GM23338 (cell line): Measurements from ENCODE around the gene SEC16B. TPM values are rescaled to one million over a fixed set of nuclear protein-coding genes. Genes with fewer than 3 reads are reported as not detected.

Experiments used
- ATAC-seq: fragments of 200-7000 bp; cut with Tn5 transposase; 3 replicates; pipeline ENCODE4 v1.9.1; 2020
- DNase-seq: peaks from one replicate; pipeline ENCODE4 v3.0.0-alpha.2; 2015; ENCODE audit warnings: low spot score
- H2AFZ ChIP-seq: fragments of 200-600 bp; sonication (generic); 2 replicates; pipeline ENCODE4 v1.8.0; 2016; ENCODE audit warnings: antibody characterized with exemption, mild to moderate bottlenecking, moderate library complexity
- H3F3A ChIP-seq: fragments of 200-600 bp; sonication (generic); replicated peaks from 2 replicates; pipeline ENCODE4 v1.8.0; 2017; ENCODE audit warnings: antibody characterized with exemption, mixed run types, low read depth
- H3K27ac ChIP-seq: fragments of 200-600 bp; sonication (generic); 2 replicates; pipeline ENCODE4 v1.6.1; 2016; ENCODE audit warnings: low read depth
- H3K27me3 ChIP-seq: fragments of 200-600 bp; sonication (generic); 2 replicates; pipeline ENCODE4 v1.8.0; 2016; ENCODE audit warnings: mild to moderate bottlenecking, mixed run types, moderate library complexity; ENCODE audit not compliant: insufficient read depth
- H3K36me3 ChIP-seq: fragments of 200-600 bp; sonication (generic); 2 replicates; pipeline ENCODE4 v1.8.0; 2016; ENCODE audit warnings: mild to moderate bottlenecking; ENCODE audit not compliant: insufficient read depth
- H3K4me1 ChIP-seq: fragments of 200-600 bp; sonication (generic); 2 replicates; pipeline ENCODE4 v1.8.0; 2016; ENCODE audit warnings: mild to moderate bottlenecking, moderate library complexity; ENCODE audit not compliant: insufficient read depth
- H3K4me2 ChIP-seq: fragments of 200-600 bp; sonication (generic); 2 replicates; pipeline ENCODE4 v1.7.1; 2017; ENCODE audit warnings: mixed run types
- H3K4me3 ChIP-seq: fragments of 200-600 bp; sonication (generic); 2 replicates; pipeline ENCODE4 v1.6.1; 2016; ENCODE audit warnings: mixed run types
- H3K79me2 ChIP-seq: fragments of 200-600 bp; sonication (generic); replicated peaks from 2 replicates; pipeline ENCODE4 v1.8.0; 2017; ENCODE audit warnings: mild to moderate bottlenecking; ENCODE audit not compliant: insufficient read depth
- H3K9me2 ChIP-seq: fragments of 200-600 bp; sonication (generic); 2 replicates; pipeline ENCODE4 v1.8.0; 2017; ENCODE audit not compliant: insufficient read depth
- H4K20me1 ChIP-seq: fragments of 200-600 bp; sonication (generic); replicated peaks from 2 replicates; pipeline ENCODE4 v1.8.0; 2017; ENCODE audit warnings: mild to moderate bottlenecking; ENCODE audit not compliant: insufficient read depth
- H3K27ac Mint-ChIP-seq: 2 replicates; pipeline ENCODE4 v1.8.0; 2020; ENCODE audit warnings: inconsistent platforms, mild to moderate bottlenecking, moderate library complexity, mixed read lengths
- H3K27me3 Mint-ChIP-seq: 3 replicates; pipeline ENCODE4 v1.8.0; 2022; ENCODE audit warnings: low read depth, mild to moderate bottlenecking, moderate library complexity, mixed read lengths, inconsistent platforms; ENCODE audit not compliant: insufficient read depth, poor library complexity
- H3K36me3 Mint-ChIP-seq: 3 replicates; pipeline ENCODE4 v1.8.0; 2021; ENCODE audit warnings: low read depth, mild to moderate bottlenecking, inconsistent platforms, moderate library complexity, mixed read lengths
- H3K4me1 Mint-ChIP-seq: 3 replicates; pipeline ENCODE4 v1.8.0; 2020; ENCODE audit warnings: mild to moderate bottlenecking, inconsistent platforms, mixed read lengths
- H3K4me3 Mint-ChIP-seq: 3 replicates; pipeline ENCODE4 v1.8.0; 2021; ENCODE audit warnings: moderate library complexity, mild to moderate bottlenecking, inconsistent platforms, mixed read lengths
- H3K9me3 Mint-ChIP-seq: 3 replicates; pipeline ENCODE4 v1.8.0; 2020; ENCODE audit warnings: moderate library complexity, mild to moderate bottlenecking, inconsistent platforms, mixed read lengths
- CREB1 ChIP-seq: fragments of 250-450 bp; sonication (Bioruptor Pico); IDR thresholded peaks from 2 replicates; pipeline ENCODE4 v1.5.0; 2020; ENCODE audit warnings: low read depth, mild to moderate bottlenecking, moderate library complexity
- EZH2 ChIP-seq: fragments of 200-600 bp; sonication (generic); IDR thresholded peaks from one replicate; pipeline ENCODE4 v1.8.0; 2017; ENCODE audit warnings: antibody characterized with exemption, mild to moderate bottlenecking, low read depth; ENCODE audit not compliant: unreplicated experiment
- JUNB ChIP-seq: IDR thresholded peaks from one replicate; pipeline ENCODE4 v1.6.1; 2016; ENCODE audit warnings: antibody characterized with exemption; ENCODE audit not compliant: unreplicated experiment
- POLR2AphosphoS5 ChIP-seq: IDR thresholded peaks from 2 replicates; pipeline ENCODE4 v1.6.1; 2016; ENCODE audit warnings: antibody characterized with exemption, low read depth
- STAT1 ChIP-seq: IDR thresholded peaks from one replicate; pipeline ENCODE4 v1.6.1; 2016; ENCODE audit warnings: antibody characterized with exemption; ENCODE audit not compliant: unreplicated experiment
- ZNF331 ChIP-seq: fragments of 250-450 bp; sonication (Bioruptor Pico); IDR thresholded peaks from 2 replicates; pipeline ENCODE4 v1.5.0; 2020; ENCODE audit warnings: low read depth, mild to moderate bottlenecking, moderate library complexity
- polyA plus RNA-seq: library from polyadenylated mRNA; unstranded; fragments of >200 nt; fragmentation: Nextera tagmentation; extraction: Ambion mirVana; gene quantifications from 2 replicates; pipeline ENCODE4 v1.2.1, GENCODE V29; 2016
- total RNA-seq: library from RNA; depleted of rRNA; stranded (reverse); fragments of >200 nt; shearing (Covaris generic); gene quantifications from 2 replicates; pipeline ENCODE4 v1.2.3, GENCODE V29; 2014
- TF ChIP-seq, protein P1 (sequence below): IDR thresholded peaks from one replicate; pipeline ENCODE4 v1.6.1; 2018; ENCODE audit warnings: antibody characterized with exemption; ENCODE audit not compliant: unreplicated experiment
- TF ChIP-seq, protein P2 (sequence below): IDR thresholded peaks from 2 replicates; pipeline ENCODE4 v1.6.1; 2016; ENCODE audit warnings: antibody characterized with exemption
- TF ChIP-seq, protein P3 (sequence below): fragments of 250-450 bp; sonication (Bioruptor Pico); IDR thresholded peaks from 2 replicates; pipeline ENCODE4 v1.5.0; 2020; ENCODE audit warnings: mild to moderate bottlenecking, moderate library complexity

SEC16B gene
- total and polyA plus RNA-seq, 2 experiments from 2014 or later, result 0.29 to 1.2 TPM

DNA sequence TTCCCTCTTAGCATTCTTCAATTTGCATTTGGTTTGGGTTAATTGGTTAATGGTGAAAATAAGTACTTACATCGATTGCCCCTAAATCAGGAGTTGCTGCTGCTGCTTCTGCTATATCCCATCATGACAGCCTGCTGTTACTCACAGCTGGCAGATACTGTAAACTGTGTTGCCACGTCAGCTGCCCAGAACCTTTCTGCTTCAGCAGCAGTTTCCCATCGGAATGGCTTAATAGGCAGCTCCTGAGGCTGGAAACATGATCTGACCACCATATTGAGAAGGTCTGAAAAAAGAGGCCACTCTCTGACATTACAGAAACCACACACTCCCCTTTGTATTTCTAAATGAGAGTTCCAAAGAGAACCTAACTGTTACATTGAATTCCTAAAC, 14.3 kb upstream of the SEC16B start (continued):
- no peak for TF ChIP-seq EZH2
- TF ChIP-seq, protein P1, sequence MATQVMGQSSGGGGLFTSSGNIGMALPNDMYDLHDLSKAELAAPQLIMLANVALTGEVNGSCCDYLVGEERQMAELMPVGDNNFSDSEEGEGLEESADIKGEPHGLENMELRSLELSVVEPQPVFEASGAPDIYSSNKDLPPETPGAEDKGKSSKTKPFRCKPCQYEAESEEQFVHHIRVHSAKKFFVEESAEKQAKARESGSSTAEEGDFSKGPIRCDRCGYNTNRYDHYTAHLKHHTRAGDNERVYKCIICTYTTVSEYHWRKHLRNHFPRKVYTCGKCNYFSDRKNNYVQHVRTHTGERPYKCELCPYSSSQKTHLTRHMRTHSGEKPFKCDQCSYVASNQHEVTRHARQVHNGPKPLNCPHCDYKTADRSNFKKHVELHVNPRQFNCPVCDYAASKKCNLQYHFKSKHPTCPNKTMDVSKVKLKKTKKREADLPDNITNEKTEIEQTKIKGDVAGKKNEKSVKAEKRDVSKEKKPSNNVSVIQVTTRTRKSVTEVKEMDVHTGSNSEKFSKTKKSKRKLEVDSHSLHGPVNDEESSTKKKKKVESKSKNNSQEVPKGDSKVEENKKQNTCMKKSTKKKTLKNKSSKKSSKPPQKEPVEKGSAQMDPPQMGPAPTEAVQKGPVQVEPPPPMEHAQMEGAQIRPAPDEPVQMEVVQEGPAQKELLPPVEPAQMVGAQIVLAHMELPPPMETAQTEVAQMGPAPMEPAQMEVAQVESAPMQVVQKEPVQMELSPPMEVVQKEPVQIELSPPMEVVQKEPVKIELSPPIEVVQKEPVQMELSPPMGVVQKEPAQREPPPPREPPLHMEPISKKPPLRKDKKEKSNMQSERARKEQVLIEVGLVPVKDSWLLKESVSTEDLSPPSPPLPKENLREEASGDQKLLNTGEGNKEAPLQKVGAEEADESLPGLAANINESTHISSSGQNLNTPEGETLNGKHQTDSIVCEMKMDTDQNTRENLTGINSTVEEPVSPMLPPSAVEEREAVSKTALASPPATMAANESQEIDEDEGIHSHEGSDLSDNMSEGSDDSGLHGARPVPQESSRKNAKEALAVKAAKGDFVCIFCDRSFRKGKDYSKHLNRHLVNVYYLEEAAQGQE, result no peak
- TF ChIP-seq, protein P2, sequence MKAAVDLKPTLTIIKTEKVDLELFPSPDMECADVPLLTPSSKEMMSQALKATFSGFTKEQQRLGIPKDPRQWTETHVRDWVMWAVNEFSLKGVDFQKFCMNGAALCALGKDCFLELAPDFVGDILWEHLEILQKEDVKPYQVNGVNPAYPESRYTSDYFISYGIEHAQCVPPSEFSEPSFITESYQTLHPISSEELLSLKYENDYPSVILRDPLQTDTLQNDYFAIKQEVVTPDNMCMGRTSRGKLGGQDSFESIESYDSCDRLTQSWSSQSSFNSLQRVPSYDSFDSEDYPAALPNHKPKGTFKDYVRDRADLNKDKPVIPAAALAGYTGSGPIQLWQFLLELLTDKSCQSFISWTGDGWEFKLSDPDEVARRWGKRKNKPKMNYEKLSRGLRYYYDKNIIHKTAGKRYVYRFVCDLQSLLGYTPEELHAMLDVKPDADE, result peak; percentile 73

DNA sequence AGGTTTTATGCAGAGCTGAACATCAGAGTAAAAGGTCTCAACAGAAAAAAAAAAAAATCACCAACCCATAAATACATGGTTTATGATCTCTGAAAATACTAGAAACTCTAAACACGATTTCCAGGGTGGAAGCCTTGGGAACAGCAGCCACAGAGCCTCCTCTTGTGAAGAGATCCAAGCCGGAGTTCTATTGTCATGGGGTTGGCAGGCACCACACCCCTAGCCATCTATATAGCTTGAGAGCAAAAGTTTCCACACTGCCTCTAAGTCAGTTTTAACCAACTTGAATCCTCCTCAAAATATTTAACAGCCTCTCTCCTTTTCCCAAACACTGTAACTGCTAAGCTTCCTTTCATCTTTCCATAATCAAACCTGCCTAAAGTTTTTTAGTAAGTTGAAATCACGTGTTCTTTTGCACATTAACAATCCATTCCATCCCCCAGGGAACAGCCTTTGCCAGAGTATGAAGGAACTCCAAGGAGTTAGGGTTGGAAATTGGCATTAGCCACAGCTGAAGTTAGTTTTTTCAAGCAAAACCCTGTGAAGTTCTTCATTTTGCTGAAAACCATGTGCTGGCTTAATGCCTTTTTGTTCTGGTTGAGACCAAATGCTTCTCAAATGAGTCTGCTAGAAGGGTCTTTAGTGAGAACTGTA, 13.8 kb upstream of the SEC16B start:
- Histone ChIP-seq H3K4me1 (no peaks in the 10 kb centered on the region; the same call in 1 of the 2 replicates), H3K4me3 (no peak overlapping the region), H4K20me1 (no peaks in the 10 kb centered on the region), H2AFZ (peak overlapping the region; percentile 30; the same call in 1 of the 2 replicates), H3F3A (no peaks in the 10 kb centered on the region), H3K79me2 (no peaks in the 10 kb centered on the region), H3K4me2 (no peak overlapping the region), H3K27me3 (no peaks in the 10 kb centered on the region), H3K36me3 (no peaks in the 10 kb centered on the region), H3K9me2 (no peaks in the 10 kb centered on the region), H3K27ac (0 out of 2 replicates have a peak overlapping the region, but pooled peaks have one; percentile 37)
- Mint-ChIP-seq H3K27me3 (no peaks in the 10 kb centered on the region), H3K27ac (no peak overlapping the region), H3K4me3 (no peak overlapping the region), H3K36me3 (no peaks in the 10 kb centered on the region), H3K9me3 (no peaks in the 10 kb centered on the region), H3K4me1 (peaks cover 7% of the 10 kb centered on the region)
- TF ChIP-seq, protein P3, sequence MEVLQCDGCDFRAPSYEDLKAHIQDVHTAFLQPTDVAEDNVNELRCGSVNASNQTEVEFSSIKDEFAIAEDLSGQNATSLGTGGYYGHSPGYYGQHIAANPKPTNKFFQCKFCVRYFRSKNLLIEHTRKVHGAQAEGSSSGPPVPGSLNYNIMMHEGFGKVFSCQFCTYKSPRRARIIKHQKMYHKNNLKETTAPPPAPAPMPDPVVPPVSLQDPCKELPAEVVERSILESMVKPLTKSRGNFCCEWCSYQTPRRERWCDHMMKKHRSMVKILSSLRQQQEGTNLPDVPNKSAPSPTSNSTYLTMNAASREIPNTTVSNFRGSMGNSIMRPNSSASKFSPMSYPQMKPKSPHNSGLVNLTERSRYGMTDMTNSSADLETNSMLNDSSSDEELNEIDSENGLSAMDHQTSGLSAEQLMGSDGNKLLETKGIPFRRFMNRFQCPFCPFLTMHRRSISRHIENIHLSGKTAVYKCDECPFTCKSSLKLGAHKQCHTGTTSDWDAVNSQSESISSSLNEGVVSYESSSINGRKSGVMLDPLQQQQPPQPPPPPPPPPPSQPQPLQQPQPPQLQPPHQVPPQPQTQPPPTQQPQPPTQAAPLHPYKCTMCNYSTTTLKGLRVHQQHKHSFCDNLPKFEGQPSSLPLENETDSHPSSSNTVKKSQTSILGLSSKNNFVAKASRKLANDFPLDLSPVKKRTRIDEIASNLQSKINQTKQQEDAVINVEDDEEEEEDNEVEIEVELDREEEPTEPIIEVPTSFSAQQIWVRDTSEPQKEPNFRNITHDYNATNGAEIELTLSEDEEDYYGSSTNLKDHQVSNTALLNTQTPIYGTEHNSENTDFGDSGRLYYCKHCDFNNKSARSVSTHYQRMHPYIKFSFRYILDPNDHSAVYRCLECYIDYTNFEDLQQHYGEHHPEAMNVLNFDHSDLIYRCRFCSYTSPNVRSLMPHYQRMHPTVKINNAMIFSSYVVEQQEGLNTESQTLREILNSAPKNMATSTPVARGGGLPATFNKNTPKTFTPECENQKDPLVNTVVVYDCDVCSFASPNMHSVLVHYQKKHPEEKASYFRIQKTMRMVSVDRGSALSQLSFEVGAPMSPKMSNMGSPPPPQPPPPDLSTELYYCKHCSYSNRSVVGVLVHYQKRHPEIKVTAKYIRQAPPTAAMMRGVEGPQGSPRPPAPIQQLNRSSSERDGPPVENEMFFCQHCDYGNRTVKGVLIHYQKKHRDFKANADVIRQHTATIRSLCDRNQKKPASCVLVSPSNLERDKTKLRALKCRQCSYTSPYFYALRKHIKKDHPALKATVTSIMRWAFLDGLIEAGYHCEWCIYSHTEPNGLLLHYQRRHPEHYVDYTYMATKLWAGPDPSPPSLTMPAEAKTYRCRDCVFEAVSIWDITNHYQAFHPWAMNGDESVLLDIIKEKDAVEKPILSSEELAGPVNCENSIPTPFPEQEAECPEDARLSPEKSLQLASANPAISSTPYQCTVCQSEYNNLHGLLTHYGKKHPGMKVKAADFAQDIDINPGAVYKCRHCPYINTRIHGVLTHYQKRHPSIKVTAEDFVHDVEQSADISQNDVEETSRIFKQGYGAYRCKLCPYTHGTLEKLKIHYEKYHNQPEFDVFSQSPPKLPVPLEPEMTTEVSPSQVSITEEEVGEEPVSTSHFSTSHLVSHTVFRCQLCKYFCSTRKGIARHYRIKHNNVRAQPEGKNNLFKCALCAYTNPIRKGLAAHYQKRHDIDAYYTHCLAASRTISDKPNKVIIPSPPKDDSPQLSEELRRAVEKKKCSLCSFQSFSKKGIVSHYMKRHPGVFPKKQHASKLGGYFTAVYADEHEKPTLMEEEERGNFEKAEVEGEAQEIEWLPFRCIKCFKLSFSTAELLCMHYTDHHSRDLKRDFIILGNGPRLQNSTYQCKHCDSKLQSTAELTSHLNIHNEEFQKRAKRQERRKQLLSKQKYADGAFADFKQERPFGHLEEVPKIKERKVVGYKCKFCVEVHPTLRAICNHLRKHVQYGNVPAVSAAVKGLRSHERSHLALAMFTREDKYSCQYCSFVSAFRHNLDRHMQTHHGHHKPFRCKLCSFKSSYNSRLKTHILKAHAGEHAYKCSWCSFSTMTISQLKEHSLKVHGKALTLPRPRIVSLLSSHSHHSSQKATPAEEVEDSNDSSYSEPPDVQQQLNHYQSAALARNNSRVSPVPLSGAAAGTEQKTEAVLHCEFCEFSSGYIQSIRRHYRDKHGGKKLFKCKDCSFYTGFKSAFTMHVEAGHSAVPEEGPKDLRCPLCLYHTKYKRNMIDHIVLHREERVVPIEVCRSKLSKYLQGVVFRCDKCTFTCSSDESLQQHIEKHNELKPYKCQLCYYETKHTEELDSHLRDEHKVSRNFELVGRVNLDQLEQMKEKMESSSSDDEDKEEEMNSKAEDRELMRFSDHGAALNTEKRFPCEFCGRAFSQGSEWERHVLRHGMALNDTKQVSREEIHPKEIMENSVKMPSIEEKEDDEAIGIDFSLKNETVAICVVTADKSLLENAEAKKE (CRISPR knock-in tag), result no peak
- TF ChIP-seq POLR2AphosphoS5 (no peak), CREB1 (no peak), STAT1 (no peak), ZNF331 (CRISPR knock-in tag) (no peak), EZH2 (no peak), JUNB (no peak)
- ATAC-seq, result peak; percentile 40; the same call in 2 of the 3 replicates
- no peak for DNase-seq
